Measurements from ENCODE around the gene SORCS2.

The SORCS2 gene

GRCh38 chr4:7428261-7429068 is 236.1 kb downstream of the SORCS2 start:
- Histone ChIP-seq H3K9me3 (ENCODE audit: insufficient read depth, low read depth, low read length) (no peaks in the 10 kb centered on the region), H3K4me1 (ENCODE audit: insufficient read depth, low read length) (peaks cover 26% of the 10 kb centered on the region), H3K27me3 (ENCODE audit: insufficient read depth, low read length) (no peaks in the 10 kb centered on the region), H3K27ac (ENCODE audit: low read depth, low read length) (no peak overlapping the region), H3K9ac (ENCODE audit: low read depth, low read length) (no peak overlapping the region), H3K36me3 (ENCODE audit: insufficient read depth, low read length) (no peaks in the 10 kb centered on the region), H3K4me3 (ENCODE audit: low read length) (no peak overlapping the region)
- WGBS, result 72% methylated on average over 16 of the region's 16 CpGs

GRCh38 chr4:7429069-7429416 is 236.7 kb downstream of the SORCS2 start:
- Histone ChIP-seq H3K27me3 (ENCODE audit: insufficient read depth, low read length) (no peaks in the 10 kb centered on the region), H3K4me3 (ENCODE audit: low read length) (no peak overlapping the region), H3K36me3 (ENCODE audit: insufficient read depth, low read length) (no peaks in the 10 kb centered on the region), H3K9me3 (ENCODE audit: insufficient read depth, low read depth, low read length) (no peaks in the 10 kb centered on the region), H3K27ac (ENCODE audit: low read depth, low read length) (no peak overlapping the region), H3K9ac (ENCODE audit: low read depth, low read length) (no peak overlapping the region), H3K4me1 (ENCODE audit: insufficient read depth, low read length) (peaks cover 26% of the 10 kb centered on the region)
- 90% methylated on average over 9 of the region's 9 CpGs for whole genome bisulfite sequencing

GRCh38 chr4:7429601-7430078 is 237.3 kb downstream of the SORCS2 start:
- WGBS, result 79% methylated on average over 17 of the region's 17 CpGs
- Histone ChIP-seq H3K27ac (ENCODE audit: low read depth, low read length) (no peak overlapping the region), H3K4me3 (ENCODE audit: low read length) (no peak overlapping the region), H3K4me1 (ENCODE audit: insufficient read depth, low read length) (peaks cover 26% of the 10 kb centered on the region), H3K9ac (ENCODE audit: low read depth, low read length) (no peak overlapping the region), H3K9me3 (ENCODE audit: insufficient read depth, low read depth, low read length) (no peaks in the 10 kb centered on the region), H3K27me3 (ENCODE audit: insufficient read depth, low read length) (no peaks in the 10 kb centered on the region), H3K36me3 (ENCODE audit: insufficient read depth, low read length) (no peaks in the 10 kb centered on the region)

GRCh38 chr4:7430368-7430964 is 238.1 kb downstream of the SORCS2 start:
- WGBS, result 54% methylated on average over 16 of the region's 16 CpGs
- H3K9me3 ChIP-seq (ENCODE audit: insufficient read depth, low read depth, low read length), result no peaks in the 10 kb centered on the region
- H3K27me3 ChIP-seq (ENCODE audit: insufficient read depth, low read length), result no peaks in the 10 kb centered on the region
- no peak overlapping the region for H3K9ac ChIP-seq (ENCODE audit: low read depth, low read length)
- H3K36me3 ChIP-seq (ENCODE audit: insufficient read depth, low read length), result no peaks in the 10 kb centered on the region
- H3K4me3 ChIP-seq (ENCODE audit: low read length), result no peak overlapping the region
- H3K27ac ChIP-seq (ENCODE audit: low read depth, low read length), result no peak overlapping the region
- peaks cover 30% of the 10 kb centered on the region for H3K4me1 ChIP-seq (ENCODE audit: insufficient read depth, low read length)

GRCh38 chr4:7430965-7431695 is 238.8 kb downstream of the SORCS2 start:
- no peak overlapping the region for H3K9ac ChIP-seq (ENCODE audit: low read depth, low read length)
- WGBS, result 91% methylated on average over 17 of the region's 17 CpGs
- H3K9me3 ChIP-seq (ENCODE audit: insufficient read depth, low read depth, low read length), result no peaks in the 10 kb centered on the region
- no peaks in the 10 kb centered on the region for H3K27me3 ChIP-seq (ENCODE audit: insufficient read depth, low read length)
- H3K27ac ChIP-seq (ENCODE audit: low read depth, low read length), result no peak overlapping the region
- H3K4me1 ChIP-seq (ENCODE audit: insufficient read depth, low read length), result peaks cover 30% of the 10 kb centered on the region
- H3K36me3 ChIP-seq (ENCODE audit: insufficient read depth, low read length), result no peaks in the 10 kb centered on the region
- H3K4me3 ChIP-seq (ENCODE audit: low read length), result no peak overlapping the region

GRCh38 chr4:7431696-7432530 is 239.6 kb downstream of the SORCS2 start:
- Histone ChIP-seq H3K36me3 (ENCODE audit: insufficient read depth, low read length) (no peaks in the 10 kb centered on the region), H3K9ac (ENCODE audit: low read depth, low read length) (no peak overlapping the region), H3K9me3 (ENCODE audit: insufficient read depth, low read depth, low read length) (no peaks in the 10 kb centered on the region), H3K27ac (ENCODE audit: low read depth, low read length) (no peak overlapping the region), H3K27me3 (ENCODE audit: insufficient read depth, low read length) (no peaks in the 10 kb centered on the region), H3K4me1 (ENCODE audit: insufficient read depth, low read length) (peaks cover 30% of the 10 kb centered on the region), H3K4me3 (ENCODE audit: low read length) (no peak overlapping the region)
- 94% methylated on average over 27 of the region's 27 CpGs for WGBS

GRCh38 chr4:7432531-7433375 is 240.4 kb downstream of the SORCS2 start:
- Histone ChIP-seq H3K9me3 (ENCODE audit: insufficient read depth, low read depth, low read length) (no peaks in the 10 kb centered on the region), H3K9ac (ENCODE audit: low read depth, low read length) (no peak overlapping the region), H3K27ac (ENCODE audit: low read depth, low read length) (no peak overlapping the region), H3K4me3 (ENCODE audit: low read length) (no peak overlapping the region), H3K36me3 (ENCODE audit: insufficient read depth, low read length) (no peaks in the 10 kb centered on the region), H3K27me3 (ENCODE audit: insufficient read depth, low read length) (no peaks in the 10 kb centered on the region), H3K4me1 (ENCODE audit: insufficient read depth, low read length) (peaks cover 27% of the 10 kb centered on the region)
- WGBS, result 95% methylated on average over 23 of the region's 23 CpGs

GRCh38 chr4:7433376-7434140 is 241.2 kb downstream of the SORCS2 start:
- 95% methylated on average over 28 of the region's 28 CpGs for WGBS
- H3K4me1 ChIP-seq (ENCODE audit: insufficient read depth, low read length), result peaks cover 19% of the 10 kb centered on the region
- H3K36me3 ChIP-seq (ENCODE audit: insufficient read depth, low read length), result no peaks in the 10 kb centered on the region
- no peaks in the 10 kb centered on the region for H3K9me3 ChIP-seq (ENCODE audit: insufficient read depth, low read depth, low read length)
- H3K27ac ChIP-seq (ENCODE audit: low read depth, low read length), result no peak overlapping the region
- no peak overlapping the region for H3K4me3 ChIP-seq (ENCODE audit: low read length)
- H3K9ac ChIP-seq (ENCODE audit: low read depth, low read length), result no peak overlapping the region
- H3K27me3 ChIP-seq (ENCODE audit: insufficient read depth, low read length), result no peaks in the 10 kb centered on the region

- Histone ChIP-seq H3K9ac (ENCODE audit: low read depth, low read length) (no peak overlapping the region), H3K4me1 (ENCODE audit: insufficient read depth, low read length) (peaks cover 17% of the 10 kb centered on the region)
Measured at GRCh38 chr4:7434141-7434765, 241.9 kb downstream of the SORCS2 start.

More at GRCh38 chr4:7434141-7434765, 241.9 kb downstream of the SORCS2 start:
- WGBS, result 94% methylated on average over 26 of the region's 26 CpGs
- no peaks in the 10 kb centered on the region for H3K36me3 ChIP-seq (ENCODE audit: insufficient read depth, low read length)
- H3K4me3 ChIP-seq (ENCODE audit: low read length), result no peak overlapping the region
- no peak overlapping the region for H3K27ac ChIP-seq (ENCODE audit: low read depth, low read length)
- H3K27me3 ChIP-seq (ENCODE audit: insufficient read depth, low read length), result no peaks in the 10 kb centered on the region
- H3K9me3 ChIP-seq (ENCODE audit: insufficient read depth, low read depth, low read length), result no peaks in the 10 kb centered on the region

Data from HUES64 (cell line).